ENCODE measurements around the gene SYTL3.

Gene SYTL3

GRCh38 chr6:158638324-158638854 is 11.5 kb upstream of the SYTL3 start:
- Histone ChIP-seq H3K9ac (ENCODE audit: insufficient read length, low read depth) (no peak overlapping the region), H3K36me3 (ENCODE audit: insufficient read depth, insufficient read length, low read length) (peaks cover 64% of the 10 kb centered on the region), H3K9me3 (ENCODE audit: insufficient read depth, low read length) (no peaks in the 10 kb centered on the region), H3K4me3 (ENCODE audit: insufficient read length, low read depth) (no peak overlapping the region), H3K4me1 (ENCODE audit: insufficient read depth, insufficient read length) (no peaks in the 10 kb centered on the region), H3K27me3 (ENCODE audit: insufficient read depth, insufficient read length) (no peaks in the 10 kb centered on the region)
- DNase-seq (ENCODE audit: low read depth, low spot score) = no peak
- TF ChIP-seq ZNF274 (IDR thresholded peaks at IDR 0.05; ENCODE audit: low read depth, low read length) = no peak
- no peak for TF ChIP-seq YY1 (IDR thresholded peaks at IDR 0.05; ENCODE audit: insufficient read depth, insufficient read length)
- TF ChIP-seq SUZ12 (IDR thresholded peaks at IDR 0.05; ENCODE audit: extremely low read depth, insufficient read depth, insufficient read length) = no peak

GRCh38 chr6:158639056-158639455 is 10.8 kb upstream of the SYTL3 start:
- TF ChIP-seq ZNF274 (IDR thresholded peaks at IDR 0.05; ENCODE audit: low read depth, low read length) = no peak
- no peak for TF ChIP-seq SUZ12 (IDR thresholded peaks at IDR 0.05; ENCODE audit: extremely low read depth, insufficient read depth, insufficient read length)
- TF ChIP-seq YY1 (IDR thresholded peaks at IDR 0.05; ENCODE audit: insufficient read depth, insufficient read length) = no peak
- Histone ChIP-seq H3K9ac (ENCODE audit: insufficient read length, low read depth) (no peak overlapping the region), H3K9me3 (ENCODE audit: insufficient read depth, low read length) (no peaks in the 10 kb centered on the region), H3K4me3 (ENCODE audit: insufficient read length, low read depth) (no peak overlapping the region), H3K4me1 (ENCODE audit: insufficient read depth, insufficient read length) (no peaks in the 10 kb centered on the region), H3K27me3 (ENCODE audit: insufficient read depth, insufficient read length) (no peaks in the 10 kb centered on the region), H3K36me3 (ENCODE audit: insufficient read depth, insufficient read length, low read length) (peaks cover 59% of the 10 kb centered on the region)
- no peak for DNase-seq (ENCODE audit: low read depth, low spot score)

- TF ChIP-seq ZNF274 (IDR thresholded peaks at IDR 0.05; ENCODE audit: low read depth, low read length) (no peak), YY1 (IDR thresholded peaks at IDR 0.05; ENCODE audit: insufficient read depth, insufficient read length) (no peak), SUZ12 (IDR thresholded peaks at IDR 0.05; ENCODE audit: extremely low read depth, insufficient read depth, insufficient read length) (no peak)
- Histone ChIP-seq H3K9ac (ENCODE audit: insufficient read length, low read depth) (no peak overlapping the region), H3K4me1 (ENCODE audit: insufficient read depth, insufficient read length) (no peaks in the 10 kb centered on the region), H3K27me3 (ENCODE audit: insufficient read depth, insufficient read length) (peaks cover 4% of the 10 kb centered on the region), H3K4me3 (ENCODE audit: insufficient read length, low read depth) (no peak overlapping the region), H3K36me3 (ENCODE audit: insufficient read depth, insufficient read length, low read length) (peaks cover 50% of the 10 kb centered on the region), H3K9me3 (ENCODE audit: insufficient read depth, low read length) (no peaks in the 10 kb centered on the region)
- no peak for DNase-seq (ENCODE audit: low read depth, low spot score)
Observed at GRCh38 chr6:158640519-158640918, 9.3 kb upstream of the SYTL3 start.

- TF ChIP-seq YY1 (IDR thresholded peaks at IDR 0.05; ENCODE audit: insufficient read depth, insufficient read length) (no peak), SUZ12 (IDR thresholded peaks at IDR 0.05; ENCODE audit: extremely low read depth, insufficient read depth, insufficient read length) (no peak), ZNF274 (IDR thresholded peaks at IDR 0.05; ENCODE audit: low read depth, low read length) (no peak)
Observed at GRCh38 chr6:158642097-158642601, 7.7 kb upstream of the SYTL3 start.

GRCh38 chr6:158643836-158644230 is 6.0 kb upstream of the SYTL3 start:
- H3K9me3 ChIP-seq (ENCODE audit: insufficient read depth, low read length) = no peaks in the 10 kb centered on the region
- H3K27me3 ChIP-seq (ENCODE audit: insufficient read depth, insufficient read length) = peaks cover 4% of the 10 kb centered on the region
- H3K4me3 ChIP-seq (ENCODE audit: insufficient read length, low read depth) = peak overlapping the region; percentile 87
- no peak for DNase-seq (ENCODE audit: low read depth, low spot score)
- peak overlapping the region; percentile 91 for H3K9ac ChIP-seq (ENCODE audit: insufficient read length, low read depth)
- H3K36me3 ChIP-seq (ENCODE audit: insufficient read depth, insufficient read length, low read length) = peaks cover 24% of the 10 kb centered on the region
- TF ChIP-seq YY1 (IDR thresholded peaks at IDR 0.05; ENCODE audit: insufficient read depth, insufficient read length) = no peak
- no peak for TF ChIP-seq ZNF274 (IDR thresholded peaks at IDR 0.05; ENCODE audit: low read depth, low read length)
- TF ChIP-seq SUZ12 (IDR thresholded peaks at IDR 0.05; ENCODE audit: extremely low read depth, insufficient read depth, insufficient read length) = no peak
- H3K4me1 ChIP-seq (ENCODE audit: insufficient read depth, insufficient read length) = no peaks in the 10 kb centered on the region

More at GRCh38 chr6:158642097-158642601, 7.7 kb upstream of the SYTL3 start:
- Histone ChIP-seq H3K9me3 (ENCODE audit: insufficient read depth, low read length) (no peaks in the 10 kb centered on the region), H3K27me3 (ENCODE audit: insufficient read depth, insufficient read length) (peaks cover 4% of the 10 kb centered on the region), H3K4me3 (ENCODE audit: insufficient read length, low read depth) (no peak overlapping the region), H3K4me1 (ENCODE audit: insufficient read depth, insufficient read length) (no peaks in the 10 kb centered on the region), H3K36me3 (ENCODE audit: insufficient read depth, insufficient read length, low read length) (peaks cover 35% of the 10 kb centered on the region), H3K9ac (ENCODE audit: insufficient read length, low read depth) (no peak overlapping the region)
- DNase-seq (ENCODE audit: low read depth, low spot score) = no peak

GRCh38 chr6:158644231-158645063 is 5.4 kb upstream of the SYTL3 start, which contains the start of gene DYNLT1:
TSS of gene DYNLT1 (minus strand) at chr6:158644743. CDS start at chr6:158644708, 35 bp downstream.
- Histone ChIP-seq H3K9ac (ENCODE audit: insufficient read length, low read depth) (peak within 1 kb of the TSS; percentile 91), H3K4me1 (ENCODE audit: insufficient read depth, insufficient read length) (no peaks in the 10 kb centered on the region), H3K36me3 (ENCODE audit: insufficient read depth, insufficient read length, low read length) (peaks cover 19% of the 10 kb centered on the region), H3K9me3 (ENCODE audit: insufficient read depth, low read length) (no peaks in the 10 kb centered on the region), H3K4me3 (ENCODE audit: insufficient read length, low read depth) (peak within 1 kb of the TSS; percentile 87), H3K27me3 (ENCODE audit: insufficient read depth, insufficient read length) (peaks cover 4% of the 10 kb centered on the region)
- TF ChIP-seq SUZ12 (IDR thresholded peaks at IDR 0.05; ENCODE audit: extremely low read depth, insufficient read depth, insufficient read length) (no peak), ZNF274 (IDR thresholded peaks at IDR 0.05; ENCODE audit: low read depth, low read length) (no peak), YY1 (IDR thresholded peaks at IDR 0.05; ENCODE audit: insufficient read depth, insufficient read length) (no peak)
- DNase-seq (ENCODE audit: low read depth, low spot score) = peak; percentile 73

Measured in NT2/D1 (cell line).